NCI-H526 treated with DMSO at 0.1 percent for 48 hours (cell line): ENCODE measurements around the gene MRPL17.

Source experiments
- DNase-seq: peaks from one replicate; lab custom pipeline; 2025; lab: John Stamatoyannopoulos, UW

MRPL17 gene

GRCh38 chr11:6654281-6655019 is 28.7 kb downstream of the MRPL17 start:
- DNase-seq: no peak

GRCh38 chr11:6653656-6654055 is 29.5 kb downstream of the MRPL17 start:
- no peak for DNase-seq

GRCh38 chr11:6653097-6653496 is 30.0 kb downstream of the MRPL17 start:
- DNase-seq: no peak

- no peak for DNase-seq
Measured at GRCh38 chr11:6652182-6652581, 31.0 kb downstream of the MRPL17 start.

- DNase-seq: no peak
Measured at GRCh38 chr11:6650980-6651379, 32.2 kb downstream of the MRPL17 start.

GRCh38 chr11:6650104-6650503 is 33.0 kb downstream of the MRPL17 start:
- DNase-seq: no peak

GRCh38 chr11:6648501-6648900 is 34.6 kb downstream of the MRPL17 start:
- no peak for DNase-seq

GRCh38 chr11:6647836-6648235 is 35.3 kb downstream of the MRPL17 start:
- DNase-seq: no peak

- no peak for DNase-seq
Measured at GRCh38 chr11:6646918-6647679, 36.0 kb downstream of the MRPL17 start.

GRCh38 chr11:6646576-6646917 is 36.6 kb downstream of the MRPL17 start:
- DNase-seq: no peak

- no peak for DNase-seq
Measured at GRCh38 chr11:6646071-6646470, 37.1 kb downstream of the MRPL17 start.

GRCh38 chr11:6642957-6643356 is 40.2 kb downstream of the MRPL17 start:
- no peak for DNase-seq

GRCh38 chr11:6640985-6641701 is 42.0 kb downstream of the MRPL17 start:
- no peak for DNase-seq

- DNase-seq: no peak
Measured at GRCh38 chr11:6640036-6640984, 42.8 kb downstream of the MRPL17 start.

GRCh38 chr11:6638429-6638828 is 44.7 kb downstream of the MRPL17 start:
- no peak for DNase-seq

GRCh38 chr11:6637871-6638270 is 45.3 kb downstream of the MRPL17 start:
- DNase-seq: no peak

GRCh38 chr11:6636480-6636879 is 46.7 kb downstream of the MRPL17 start:
- no peak for DNase-seq

GRCh38 chr11:6635082-6635932 is 47.8 kb downstream of the MRPL17 start:
- DNase-seq: no peak

- DNase-seq: no peak
Measured at GRCh38 chr11:6634534-6634933, 48.6 kb downstream of the MRPL17 start.

GRCh38 chr11:6633422-6634408 is 49.4 kb downstream of the MRPL17 start:
- no peak for DNase-seq
